Stimulated activated CD8-positive, alpha-beta memory T cell treated with anti-CD3 and anti-CD28 coated beads, Interleukin-12 subunit alpha, Interleukin-12 subunit beta, amount 100 ng/mL, for 24 hours (primary cell): ENCODE measurements around the gene KCNQ5.

Source experiments
- DNase-seq: peaks from one replicate; pipeline ENCODE4 v3.0.0-alpha.2; 2020; ENCODE audit errors: extremely low read depth

KCNQ5 gene

GRCh38 chr6:72675396-72675795 lies 53.5 kb downstream of the KCNQ5 start:
- DNase-seq = no peak

DNA sequence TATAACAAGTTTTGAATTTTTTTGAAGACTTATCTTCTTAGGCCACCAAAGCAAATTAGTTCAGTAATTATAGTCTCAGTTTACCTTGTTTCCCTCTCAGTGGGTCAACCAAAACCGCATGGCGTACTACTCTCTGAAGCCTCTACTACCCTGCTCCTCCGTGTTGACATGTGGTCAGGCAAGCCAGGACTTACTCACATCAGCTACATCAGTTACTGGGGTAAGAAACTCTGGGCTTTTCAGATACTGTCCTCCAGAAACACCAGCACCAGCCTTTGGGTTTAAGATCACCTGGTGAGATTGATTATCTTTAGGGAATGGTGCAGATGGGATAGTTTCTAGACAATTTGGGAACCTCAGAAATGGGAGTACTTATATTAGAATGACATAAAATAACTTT lies 55.1 kb downstream of the KCNQ5 start:
- no peak for DNase-seq

- DNase-seq = no peak
Measured at GRCh38 chr6:72677740-72678139, 55.9 kb downstream of the KCNQ5 start.

- DNase-seq = no peak
Measured at GRCh38 chr6:72683797-72684196, 61.9 kb downstream of the KCNQ5 start.

GRCh38 chr6:72689107-72689954 lies 67.5 kb downstream of the KCNQ5 start:
- DNase-seq = no peak

GRCh38 chr6:72691249-72691648 lies 69.4 kb downstream of the KCNQ5 start:
- DNase-seq = no peak

GRCh38 chr6:72696055-72696454 lies 74.2 kb downstream of the KCNQ5 start:
- DNase-seq = no peak

DNA sequence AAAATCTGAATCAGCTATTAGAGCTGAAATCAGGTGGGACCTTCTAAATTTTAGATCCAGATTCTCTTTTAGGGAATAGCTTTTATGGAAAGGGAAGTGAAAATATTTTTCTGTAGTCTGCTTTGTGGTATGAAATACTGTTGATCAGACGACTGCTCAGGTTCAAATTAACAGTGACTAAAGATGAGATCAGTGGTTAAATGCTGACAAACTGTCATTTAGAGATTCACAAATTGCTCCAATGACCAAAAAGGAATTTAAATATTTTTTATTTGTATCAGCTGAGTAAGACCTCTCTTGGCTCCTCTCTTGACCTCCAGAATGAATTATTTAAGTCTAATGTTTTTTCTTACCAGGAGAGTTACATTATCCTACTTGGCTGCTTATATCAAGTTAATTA lies 77.3 kb downstream of the KCNQ5 start:
- DNase-seq = no peak

GRCh38 chr6:72702421-72702820 lies 80.6 kb downstream of the KCNQ5 start:
- DNase-seq = no peak

- DNase-seq = no peak
Measured at GRCh38 chr6:72703093-72703492, 81.2 kb downstream of the KCNQ5 start.

GRCh38 chr6:72704979-72705378 lies 83.1 kb downstream of the KCNQ5 start:
- no peak for DNase-seq

GRCh38 chr6:72709431-72709830 lies 87.6 kb downstream of the KCNQ5 start:
- DNase-seq = no peak

DNA sequence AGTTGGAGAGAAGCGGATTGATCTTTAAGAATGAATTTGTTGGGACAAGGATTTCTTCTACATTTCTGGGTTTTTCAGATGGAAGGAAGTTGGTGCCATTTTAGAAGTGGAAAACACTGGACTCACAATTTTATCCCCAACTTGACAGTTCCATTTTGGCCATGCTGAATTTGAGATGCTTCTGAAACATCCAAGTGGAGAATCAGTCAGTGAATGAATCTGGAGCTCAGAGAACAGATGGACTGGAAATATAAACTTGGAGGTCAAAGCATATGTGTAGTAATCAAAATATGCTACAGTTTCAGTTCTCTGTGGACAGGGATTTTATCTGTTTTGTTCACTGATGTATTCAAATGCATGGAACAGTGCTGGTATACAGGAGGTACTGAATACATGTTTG lies 89.9 kb downstream of the KCNQ5 start:
- no peak for DNase-seq

GRCh38 chr6:72712910-72713309 lies 91.0 kb downstream of the KCNQ5 start:
- DNase-seq = no peak

GRCh38 chr6:72715119-72715518 lies 93.3 kb downstream of the KCNQ5 start:
- no peak for DNase-seq

DNA sequence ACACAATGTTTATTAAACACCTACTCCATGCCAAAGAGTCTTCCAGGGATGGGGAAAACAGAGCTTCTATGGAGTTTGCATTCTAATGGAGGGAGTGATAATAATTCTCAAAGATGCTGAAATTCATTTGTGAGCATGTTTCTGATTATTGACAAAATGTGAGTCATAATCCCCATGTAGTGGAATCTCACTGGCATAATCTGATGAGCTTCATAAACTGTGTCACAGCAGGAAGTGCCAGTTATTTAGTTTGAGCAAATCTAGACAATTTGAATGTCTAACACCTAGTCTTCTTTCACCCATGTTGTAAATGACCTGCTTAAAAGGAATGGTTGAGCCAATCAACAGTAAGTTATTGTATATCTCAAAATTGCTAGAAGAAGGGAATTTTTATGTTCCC lies 95.1 kb downstream of the KCNQ5 start:
- DNase-seq = no peak

DNA sequence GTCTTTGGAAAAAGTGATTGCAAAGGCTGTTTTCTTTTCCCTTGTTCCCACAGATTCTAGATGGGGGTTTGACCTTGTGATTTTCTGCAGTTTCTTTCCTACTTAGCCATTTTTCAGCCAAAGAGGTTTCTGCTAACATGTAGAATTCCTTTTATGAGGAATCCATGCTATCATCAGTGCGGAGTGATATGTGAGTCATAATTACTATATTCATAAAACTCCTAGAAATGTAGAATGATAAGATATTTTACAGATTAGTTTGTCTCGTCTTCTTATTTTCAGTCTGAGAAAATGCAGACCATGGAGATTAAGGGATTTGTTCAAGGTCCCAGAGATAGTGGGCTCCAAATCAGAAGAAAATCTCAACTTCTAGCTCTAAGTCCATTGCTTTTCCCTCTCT lies 98.6 kb downstream of the KCNQ5 start:
- no peak for DNase-seq

GRCh38 chr6:72721346-72721745 lies 99.5 kb downstream of the KCNQ5 start:
- DNase-seq = no peak

DNA sequence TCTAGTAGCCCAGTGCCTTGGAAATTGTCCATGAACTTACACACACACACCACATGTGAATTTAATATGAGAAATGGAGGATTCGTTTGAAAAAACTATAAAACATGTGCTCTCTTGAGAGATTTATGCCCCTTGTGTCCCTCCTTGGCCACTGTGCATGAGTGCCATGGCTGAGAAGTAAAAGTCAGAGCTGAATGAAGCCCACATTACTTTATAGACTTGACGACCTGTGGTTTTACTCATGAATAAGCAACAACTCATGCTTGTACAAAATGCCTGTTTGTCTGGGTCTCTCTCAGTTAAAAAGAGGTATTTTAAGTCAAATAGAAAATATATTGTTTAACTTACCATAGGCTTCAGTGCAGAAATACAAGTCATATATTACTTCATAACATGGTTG lies 102.7 kb downstream of the KCNQ5 start:
- DNase-seq = no peak

- no peak for DNase-seq
Measured at GRCh38 chr6:72728706-72729343, 107.0 kb downstream of the KCNQ5 start.

GRCh38 chr6:72733045-72733444 lies 111.2 kb downstream of the KCNQ5 start:
- DNase-seq = no peak

DNA sequence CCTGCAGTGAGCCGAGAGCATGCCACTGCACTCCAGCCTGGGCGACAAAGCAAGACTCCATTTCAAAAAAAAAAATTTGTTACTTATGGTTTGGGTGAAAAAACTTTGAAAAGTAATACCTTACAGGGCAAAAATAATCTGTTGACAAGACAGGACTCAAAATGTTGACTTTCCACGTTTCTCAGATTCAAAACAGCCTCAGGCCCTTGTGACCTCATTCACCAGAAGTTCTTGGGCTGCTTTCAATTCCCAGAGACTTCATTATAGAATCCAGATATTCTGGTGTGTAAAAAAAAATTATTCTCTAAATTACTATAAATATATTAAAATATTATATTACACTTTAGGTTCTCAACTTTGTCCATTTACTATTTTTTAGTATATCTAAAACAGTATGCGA lies 116.2 kb downstream of the KCNQ5 start:
- DNase-seq = no peak

DNA sequence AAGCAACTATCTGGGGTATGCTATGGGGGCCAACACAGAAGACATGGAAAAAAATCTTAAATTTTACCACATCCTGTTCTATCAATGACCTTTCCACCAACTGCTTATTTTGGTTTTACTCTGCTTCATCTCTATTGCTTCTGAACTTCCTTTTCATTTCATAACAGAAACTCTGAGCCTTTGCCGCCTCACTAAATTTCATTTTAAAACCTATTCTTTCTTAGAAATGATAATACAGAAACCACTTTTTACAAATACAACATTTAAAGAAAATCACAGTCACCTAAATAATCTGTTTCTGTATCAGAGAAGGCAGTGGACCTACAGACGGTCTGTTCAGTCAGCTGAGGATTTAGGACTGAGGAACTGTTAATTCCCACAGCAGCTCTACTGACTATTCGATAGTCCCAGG lies 117.5 kb downstream of the KCNQ5 start:
- DNase-seq = no peak

- DNase-seq = no peak
Measured at GRCh38 chr6:72740135-72740534, 118.3 kb downstream of the KCNQ5 start.
